Activated CD4-positive, alpha-beta T cell treated with anti-CD3 and anti-CD28 coated beads, Interleukin-2, amount 10 ng/mL, durations not matched to agents 7 days and 5 days (primary cell): Measurements from ENCODE around the gene GBP3. TPM values are rescaled to one million over a fixed set of nuclear protein-coding genes. Genes with fewer than 3 reads are reported as not detected.
"Not testable (repeated sequence)": the region's sequence is repeated elsewhere in the genome, so short reads cannot be mapped to it uniquely, and the experiment has no call there.

Experiments
- CTCF ChIA-PET: fragments of 350-600 bp; sonication (Branson Sonifier 250); formaldehyde crosslinking; loops from one replicate; lab custom pipeline; 2021; ENCODE audit warnings: antibody characterized with exemption; lab: Charles Lee
- POLR2A ChIA-PET: fragments of 350-600 bp; sonication (Branson Sonifier 250); formaldehyde crosslinking; loops from one replicate; lab custom pipeline; 2021; ENCODE audit warnings: antibody characterized with exemption; lab: Charles Lee
- DNase-seq: peaks from one replicate; pipeline ENCODE4 v3.0.0-alpha.2; 2020
- H3K27ac Mint-ChIP-seq: one replicate; pipeline ENCODE4 v1.8.0; 2021; ENCODE audit warnings: mild to moderate bottlenecking, moderate library complexity, mixed read lengths
- H3K27me3 Mint-ChIP-seq: one replicate; pipeline ENCODE4 v1.8.0; 2021; ENCODE audit warnings: mixed read lengths
- H3K36me3 Mint-ChIP-seq: one replicate; pipeline ENCODE4 v1.8.0; 2021; ENCODE audit warnings: low read depth, mixed read lengths
- H3K4me1 Mint-ChIP-seq: one replicate; pipeline ENCODE4 v1.8.0; 2021; ENCODE audit warnings: mixed read lengths
- H3K4me3 Mint-ChIP-seq: one replicate; pipeline ENCODE4 v1.8.0; 2021; ENCODE audit warnings: mild to moderate bottlenecking, moderate library complexity, mixed read lengths
- H3K9me3 Mint-ChIP-seq: one replicate; pipeline ENCODE4 v1.8.0; 2021; ENCODE audit warnings: mixed read lengths
- total RNA-seq, 2 experiments: library from RNA; stranded (reverse); gene quantifications; one replicate each; pipeline ENCODE4 v1.2.3, GENCODE V29; 2021

The GBP3 gene
- total RNA-seq, 2 experiments from 2014 or later, result 39.2 to 39.7 TPM

- no peaks in the 10 kb centered on the region for H3K9me3 Mint-ChIP-seq
- no peaks in the 10 kb centered on the region for H3K27me3 Mint-ChIP-seq
- no peak overlapping the region for H3K27ac Mint-ChIP-seq
- CTCF ChIA-PET, result interaction anchor here (1.0 to 1.2 kb wide), 2 partner anchors 10 to 260 kb away, joined by 3 read pairs; no protein-coding TSS in a partner anchor
- H3K4me3 Mint-ChIP-seq, result no peak overlapping the region
- H3K4me1 Mint-ChIP-seq, result peaks cover 5% of the 10 kb centered on the region
- peaks cover 71% of the 10 kb centered on the region for H3K36me3 Mint-ChIP-seq
- POLR2A ChIA-PET, result no interaction called here
- DNase-seq, result no peak
Observed at GRCh38 chr1:89050649-89051033, 28.0 kb upstream of the GBP3 start.

- POLR2A ChIA-PET, DNase-seq, H3K27me3 Mint-ChIP-seq, H3K4me3 Mint-ChIP-seq, H3K4me1 Mint-ChIP-seq, H3K9me3 Mint-ChIP-seq: not testable (repeated sequence)
- CTCF ChIA-PET, result interaction anchor here (1.0 to 1.2 kb wide), 2 partner anchors 9 to 260 kb away, joined by 3 read pairs; no protein-coding TSS in a partner anchor
- H3K27ac Mint-ChIP-seq, result peak overlapping the region; percentile 11
- peaks cover 65% of the 10 kb centered on the region for H3K36me3 Mint-ChIP-seq
Observed at GRCh38 chr1:89049901-89050648, 27.4 kb upstream of the GBP3 start.

- H3K4me3 Mint-ChIP-seq, DNase-seq, POLR2A ChIA-PET, H3K4me1 Mint-ChIP-seq, H3K27ac Mint-ChIP-seq, H3K9me3 Mint-ChIP-seq, H3K27me3 Mint-ChIP-seq: not testable (repeated sequence)
- CTCF ChIA-PET, result interaction anchor here (1.7 kb wide), 1 partner anchor 16 kb away, joined by 6 read pairs; the partner anchor contains the start of gene GBP1
- peaks cover 63% of the 10 kb centered on the region for H3K36me3 Mint-ChIP-seq
Observed at GRCh38 chr1:89049187-89049586, 26.5 kb upstream of the GBP3 start.

- H3K9me3 Mint-ChIP-seq, result peaks cover 8% of the 10 kb centered on the region
- peaks cover 5% of the 10 kb centered on the region for H3K4me1 Mint-ChIP-seq
- ChIA-PET CTCF (interaction anchor here (0.9 to 1.7 kb wide), 3 partner anchors 9 to 82 kb away, joined by 3 to 6 read pairs (median 3); partner anchors contain the start of gene GBP1), POLR2A (no interaction called here)
- no peaks in the 10 kb centered on the region for H3K27me3 Mint-ChIP-seq
- H3K27ac Mint-ChIP-seq, result no peak overlapping the region
- peaks cover 60% of the 10 kb centered on the region for H3K36me3 Mint-ChIP-seq
- no peak for DNase-seq
- no peak overlapping the region for H3K4me3 Mint-ChIP-seq
Observed at GRCh38 chr1:89047734-89048133, 25.1 kb upstream of the GBP3 start.

GRCh38 chr1:89046318-89047183 lies 23.9 kb upstream of the GBP3 start:
- Mint-ChIP-seq H3K9me3 (peaks cover 13% of the 10 kb centered on the region), H3K36me3 (peaks cover 61% of the 10 kb centered on the region)
- CTCF ChIA-PET, result interaction anchor here (1.2 kb wide), 1 partner anchor 19 kb away, joined by 3 read pairs; the partner anchor contains the start of gene GBP1
- H3K4me1 Mint-ChIP-seq, H3K4me3 Mint-ChIP-seq, DNase-seq, H3K27ac Mint-ChIP-seq, POLR2A ChIA-PET, H3K27me3 Mint-ChIP-seq: not testable (repeated sequence)

- peaks cover 17% of the 10 kb centered on the region for H3K4me1 Mint-ChIP-seq
- H3K36me3 Mint-ChIP-seq, result peaks cover 57% of the 10 kb centered on the region
- POLR2A ChIA-PET, result no interaction called here
- DNase-seq, result no peak
- H3K4me3 Mint-ChIP-seq, result no peak overlapping the region
- CTCF ChIA-PET, result interaction anchor here (1.2 kb wide), 1 partner anchor 20 kb away, joined by 3 read pairs; the partner anchor contains the start of gene GBP1
- no peak overlapping the region for H3K27ac Mint-ChIP-seq
- no peaks in the 10 kb centered on the region for H3K27me3 Mint-ChIP-seq
- H3K9me3 Mint-ChIP-seq, result peaks cover 22% of the 10 kb centered on the region
Observed at GRCh38 chr1:89044970-89045721, 22.5 kb upstream of the GBP3 start.

GRCh38 chr1:89043940-89044339 lies 21.3 kb upstream of the GBP3 start:
- H3K9me3 Mint-ChIP-seq, result peaks cover 30% of the 10 kb centered on the region
- H3K36me3 Mint-ChIP-seq, result peaks cover 57% of the 10 kb centered on the region
- ChIA-PET POLR2A (no interaction called here), CTCF (interaction anchor here (1.4 to 1.7 kb wide), 2 partner anchors 9 to 22 kb away, joined by 5 to 8 read pairs; no protein-coding TSS in a partner anchor)
- no peak overlapping the region for H3K27ac Mint-ChIP-seq
- peaks cover 28% of the 10 kb centered on the region for H3K4me1 Mint-ChIP-seq
- DNase-seq, result no peak
- H3K4me3 Mint-ChIP-seq, result no peak overlapping the region
- H3K27me3 Mint-ChIP-seq, result peaks cover 3% of the 10 kb centered on the region

GRCh38 chr1:89042491-89042890 lies 19.8 kb upstream of the GBP3 start:
- no peak overlapping the region for H3K4me3 Mint-ChIP-seq

GRCh38 chr1:89041721-89042120 lies 19.1 kb upstream of the GBP3 start:
- Mint-ChIP-seq H3K27ac (no peak overlapping the region), H3K4me3 (no peak overlapping the region), H3K27me3 (peaks cover 7% of the 10 kb centered on the region), H3K9me3 (peaks cover 34% of the 10 kb centered on the region), H3K4me1 (peaks cover 25% of the 10 kb centered on the region), H3K36me3 (peaks cover 51% of the 10 kb centered on the region)
- ChIA-PET CTCF (interaction anchor here (1.0 to 1.8 kb wide), 5 partner anchors 9 to 562 kb away, joined by 3 to 5 read pairs (median 3); partner anchors contain the start of gene GBP1), POLR2A (no interaction called here)
- DNase-seq, result no peak

More at GRCh38 chr1:89042491-89042890, 19.8 kb upstream of the GBP3 start:
- Mint-ChIP-seq H3K4me1 (peaks cover 25% of the 10 kb centered on the region), H3K27ac (no peak overlapping the region), H3K36me3 (peaks cover 46% of the 10 kb centered on the region), H3K27me3 (peaks cover 7% of the 10 kb centered on the region), H3K9me3 (peaks cover 34% of the 10 kb centered on the region)
- CTCF ChIA-PET, result interaction anchor here (1.0 to 1.8 kb wide), 8 partner anchors 8 to 562 kb away, joined by 3 to 8 read pairs (median 5); partner anchors contain the start of gene GBP1
- no peak for DNase-seq
- POLR2A ChIA-PET, result no interaction called here

GRCh38 chr1:89041119-89041641 lies 18.5 kb upstream of the GBP3 start:
- POLR2A ChIA-PET, result no interaction called here
- CTCF ChIA-PET, result interaction anchor here (1.0 to 1.8 kb wide), 4 partner anchors 10 to 563 kb away, joined by 3 to 5 read pairs (median 4); partner anchors contain the start of gene GBP1
- H3K27ac Mint-ChIP-seq, result no peak overlapping the region

GRCh38 chr1:89040315-89040626 lies 17.6 kb upstream of the GBP3 start:
- no peak overlapping the region for H3K27ac Mint-ChIP-seq
- CTCF ChIA-PET, result interaction anchor here (0.6 to 1.5 kb wide), 3 partner anchors 22 to 908 kb away, joined by 3 read pairs; no protein-coding TSS in a partner anchor
- POLR2A ChIA-PET, result no interaction called here

More at GRCh38 chr1:89041119-89041641, 18.5 kb upstream of the GBP3 start:
- Mint-ChIP-seq H3K27me3 (peaks cover 7% of the 10 kb centered on the region), H3K9me3 (peaks cover 34% of the 10 kb centered on the region), H3K4me3 (no peak overlapping the region), H3K36me3 (peaks cover 51% of the 10 kb centered on the region), H3K4me1 (peaks cover 25% of the 10 kb centered on the region)
- DNase-seq, result no peak

GRCh38 chr1:89037186-89037585 lies 14.5 kb upstream of the GBP3 start:
- H3K9me3 Mint-ChIP-seq, result peaks cover 36% of the 10 kb centered on the region
- ChIA-PET CTCF (no interaction called here), POLR2A (no interaction called here)
- H3K27ac Mint-ChIP-seq, result no peak overlapping the region
- peaks cover 7% of the 10 kb centered on the region for H3K27me3 Mint-ChIP-seq
- H3K36me3 Mint-ChIP-seq, result peaks cover 52% of the 10 kb centered on the region
- no peak overlapping the region for H3K4me3 Mint-ChIP-seq
- peaks cover 36% of the 10 kb centered on the region for H3K4me1 Mint-ChIP-seq
- no peak for DNase-seq

More at GRCh38 chr1:89040315-89040626, 17.6 kb upstream of the GBP3 start:
- peaks cover 25% of the 10 kb centered on the region for H3K4me1 Mint-ChIP-seq
- peaks cover 34% of the 10 kb centered on the region for H3K9me3 Mint-ChIP-seq
- H3K36me3 Mint-ChIP-seq, result peaks cover 52% of the 10 kb centered on the region
- peaks cover 7% of the 10 kb centered on the region for H3K27me3 Mint-ChIP-seq
- no peak overlapping the region for H3K4me3 Mint-ChIP-seq
- DNase-seq, result no peak
